Mucosa of rectum (tissue), 2 donors: ENCODE results near the gene MEMO1.
"Not testable (repeated sequence)": the region's sequence is repeated elsewhere in the genome, so short reads cannot be mapped to it uniquely, and the experiment has no call there.

Experiments used
- H3K27ac ChIP-seq, 2 donors: one replicate each; pipeline ENCODE4 v1.7.0; 2013; ENCODE audit warnings: inconsistent platforms in 2 of 2, low read depth in 2 of 2, low read length in 2 of 2
- H3K27me3 ChIP-seq, 2 donors: one replicate each; pipeline ENCODE4 v1.7.0; 2013; ENCODE audit warnings: low read length in 2 of 2; ENCODE audit not compliant: control insufficient read depth in 2 of 2, insufficient read depth in 2 of 2
- H3K36me3 ChIP-seq, 2 donors: one replicate each; pipeline ENCODE4 v1.7.0; 2013; ENCODE audit warnings: low read length in 2 of 2; ENCODE audit not compliant: control insufficient read depth in 2 of 2, insufficient read depth in 2 of 2
- H3K4me1 ChIP-seq, 2 donors: one replicate each; pipeline ENCODE4 v1.7.0; 2013; ENCODE audit warnings: low read length in 2 of 2, mild to moderate bottlenecking in 1 of 2; ENCODE audit not compliant: control insufficient read depth in 2 of 2, insufficient read depth in 2 of 2
- H3K4me3 ChIP-seq, 2 donors: one replicate each; pipeline ENCODE4 v1.7.0; 2013; ENCODE audit warnings: low read length in 2 of 2
- H3K9ac ChIP-seq, 2 donors: one replicate each; pipeline ENCODE4 v1.7.0; 2013; ENCODE audit warnings: low read length in 2 of 2, low read depth in 1 of 2, mild to moderate bottlenecking in 1 of 2
- H3K9me3 ChIP-seq, 2 donors: one replicate each; pipeline ENCODE4 v1.7.0; 2013; ENCODE audit warnings: low read length in 2 of 2; ENCODE audit not compliant: control insufficient read depth in 2 of 2
- donor health status: healthy.
- donor health status: Normal muscosa, but diverticular disease.

Gene MEMO1

DNA sequence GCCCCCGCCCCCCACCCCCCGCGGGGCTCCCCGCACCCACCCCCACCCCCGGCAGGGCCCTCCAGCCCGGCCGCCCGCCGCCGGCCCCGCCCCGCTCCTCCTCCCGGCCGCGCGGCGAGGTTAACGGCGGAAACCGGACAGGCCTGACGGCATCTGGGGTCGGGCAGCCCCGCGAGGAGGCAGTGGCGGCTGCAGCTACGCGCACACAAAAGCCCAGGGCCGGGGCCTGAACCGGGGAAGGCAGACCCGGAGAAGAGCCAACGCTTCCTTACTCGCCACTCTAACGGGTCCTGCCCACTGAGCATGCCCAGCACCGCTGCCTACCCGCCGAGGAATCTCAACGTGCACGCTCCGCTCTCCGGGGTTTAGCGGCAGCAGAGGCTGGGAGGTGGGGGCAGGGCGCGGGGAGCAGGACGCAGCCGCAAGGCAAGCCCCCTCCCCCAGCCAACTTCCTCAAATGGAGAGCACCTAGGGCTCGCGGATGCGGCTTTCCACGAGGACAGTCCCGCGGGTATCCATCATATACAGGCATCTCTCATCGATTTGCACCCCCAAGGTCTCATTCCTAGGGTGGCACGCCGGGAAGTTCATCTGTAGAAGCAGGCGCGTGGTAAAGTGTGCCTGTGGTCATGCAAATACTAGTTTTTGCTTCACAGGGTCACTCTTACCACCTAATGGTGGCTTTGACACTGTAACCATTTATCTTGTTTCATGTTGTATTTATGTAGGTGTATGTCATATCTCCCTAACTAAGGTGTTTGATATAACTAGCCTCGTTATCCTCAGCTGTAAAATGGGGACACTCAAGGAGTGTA lies at the start of gene MEMO1:
TSS of gene MEMO1 (minus strand) at position 339 of the 815 bp plus-strand sequence. CDS start 761 bp downstream, outside the sequence.
- peak within 1 kb of the TSS; percentile 79 to 84 for H3K9ac ChIP-seq
- no peaks in the 10 kb centered on the region for H3K36me3 ChIP-seq
- H3K9me3 ChIP-seq = no peaks in the 10 kb centered on the region
- peak within 1 kb of the TSS; percentile 89 to 93 for H3K4me3 ChIP-seq
- peak within 1 kb of the TSS; percentile 86 to 93 for H3K27ac ChIP-seq
- H3K27me3 ChIP-seq = no peaks in the 10 kb centered on the region
- peaks cover 0 to 25% of the 10 kb centered on the region in 2 donors for H3K4me1 ChIP-seq

DNA sequence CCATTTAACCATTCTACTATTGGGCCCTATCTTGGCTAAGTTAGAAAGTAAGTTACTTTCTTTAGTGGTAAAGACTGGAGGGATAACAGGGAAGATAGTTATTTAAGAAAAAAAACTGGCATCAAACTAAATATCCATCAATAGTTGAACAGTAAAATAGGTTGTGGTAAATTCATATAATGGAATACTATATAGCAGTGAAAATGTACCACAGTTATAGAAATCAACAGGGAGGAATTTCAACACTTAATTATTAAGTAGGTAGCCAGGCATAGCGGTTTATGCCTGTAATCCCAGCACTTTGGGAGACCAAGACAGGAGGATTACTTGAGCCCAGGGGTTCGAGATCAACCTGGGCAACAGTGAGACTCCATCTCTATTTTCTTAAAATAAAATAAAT lies 49.5 kb upstream of the MEMO1 start:
- no peaks in the 10 kb centered on the region for H3K27me3 ChIP-seq
- no peaks in the 10 kb centered on the region for H3K36me3 ChIP-seq
- no peak overlapping the region for H3K27ac ChIP-seq
- H3K9me3 ChIP-seq = no peaks in the 10 kb centered on the region
- peaks cover 4 to 14% of the 10 kb centered on the region in 2 donors for H3K4me1 ChIP-seq
- H3K9ac ChIP-seq = no peak overlapping the region
- no peak overlapping the region for H3K4me3 ChIP-seq

DNA sequence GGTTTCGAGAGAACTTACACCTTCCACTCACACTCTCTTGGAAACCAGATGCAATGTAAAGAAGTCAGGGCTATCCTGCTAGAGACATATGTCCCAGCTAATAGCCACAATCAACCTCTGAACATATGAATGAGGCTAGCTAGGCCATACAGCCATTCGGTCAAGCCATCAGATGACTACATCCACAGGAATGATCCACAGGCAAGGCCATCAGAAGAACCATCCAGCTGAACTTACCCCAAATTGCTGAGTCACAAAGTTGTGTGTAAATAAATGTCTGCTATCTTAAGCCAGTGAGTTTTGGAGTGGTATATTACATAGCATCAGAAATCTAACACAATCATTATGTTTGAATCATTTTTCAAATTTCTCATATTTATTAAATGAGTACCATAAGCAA lies 47.3 kb upstream of the MEMO1 start:
- no peaks in the 10 kb centered on the region for H3K9me3 ChIP-seq
- H3K4me1 ChIP-seq = peaks cover 4 to 6% of the 10 kb centered on the region in 2 donors
- H3K4me3 ChIP-seq = no peak overlapping the region
- no peak overlapping the region for H3K9ac ChIP-seq
- H3K36me3 ChIP-seq = no peaks in the 10 kb centered on the region
- H3K27me3 ChIP-seq = no peaks in the 10 kb centered on the region
- H3K27ac ChIP-seq = no peak overlapping the region

DNA sequence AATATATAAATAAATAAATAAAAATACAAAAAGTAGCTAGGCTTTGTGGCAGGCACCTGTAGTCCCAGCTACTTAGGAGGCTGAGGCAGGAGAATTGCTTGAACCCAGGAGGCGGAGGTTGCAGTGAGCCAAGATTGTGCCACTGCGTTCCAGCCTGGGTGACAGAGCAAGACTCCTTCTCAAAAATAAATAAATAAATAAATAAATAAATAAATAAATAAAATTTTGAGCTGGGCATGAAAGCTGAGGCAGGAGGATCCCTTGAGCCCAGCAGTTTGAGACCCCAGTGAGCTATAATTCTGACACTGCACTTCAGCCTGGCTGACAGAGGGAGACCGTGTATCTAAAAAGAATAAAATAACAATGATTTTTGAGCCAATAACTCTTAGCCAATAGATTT lies 43.8 kb upstream of the MEMO1 start:
- H3K4me3 ChIP-seq, H3K9me3 ChIP-seq, H3K4me1 ChIP-seq, H3K36me3 ChIP-seq, H3K27ac ChIP-seq, H3K27me3 ChIP-seq, H3K9ac ChIP-seq: not testable (repeated sequence)

DNA sequence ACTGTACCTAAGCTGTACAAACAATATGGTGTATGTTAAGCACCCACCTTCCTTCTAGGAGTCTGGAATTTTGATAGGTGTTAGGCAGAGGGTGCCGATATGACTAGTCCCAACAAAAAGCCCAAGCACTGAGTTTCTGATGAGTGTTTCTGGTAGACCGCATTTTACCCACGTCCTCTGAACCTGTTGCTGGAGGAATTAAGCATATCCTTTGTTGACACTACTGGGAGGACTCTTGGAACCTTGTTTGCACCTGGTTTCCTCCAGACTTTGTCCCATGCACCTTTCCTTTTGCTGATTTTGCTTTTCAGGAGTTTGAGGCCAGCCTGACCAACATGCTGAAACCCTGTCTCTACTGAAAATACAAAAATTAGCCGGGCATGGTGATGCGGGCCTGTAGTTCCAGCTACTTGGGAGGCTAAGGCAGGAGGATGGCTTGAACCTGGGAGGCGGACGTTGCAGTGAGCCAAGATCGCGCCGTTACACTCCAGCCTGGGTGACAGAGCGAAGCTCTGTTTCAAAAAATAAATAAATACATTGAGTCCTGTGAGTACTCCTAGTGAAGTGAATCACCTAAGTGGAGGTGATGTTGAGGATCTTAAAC lies 41.1 kb upstream of the MEMO1 start:
- H3K36me3 ChIP-seq = no peaks in the 10 kb centered on the region
- H3K9me3 ChIP-seq = no peaks in the 10 kb centered on the region
- no peaks in the 10 kb centered on the region for H3K27me3 ChIP-seq

DNA sequence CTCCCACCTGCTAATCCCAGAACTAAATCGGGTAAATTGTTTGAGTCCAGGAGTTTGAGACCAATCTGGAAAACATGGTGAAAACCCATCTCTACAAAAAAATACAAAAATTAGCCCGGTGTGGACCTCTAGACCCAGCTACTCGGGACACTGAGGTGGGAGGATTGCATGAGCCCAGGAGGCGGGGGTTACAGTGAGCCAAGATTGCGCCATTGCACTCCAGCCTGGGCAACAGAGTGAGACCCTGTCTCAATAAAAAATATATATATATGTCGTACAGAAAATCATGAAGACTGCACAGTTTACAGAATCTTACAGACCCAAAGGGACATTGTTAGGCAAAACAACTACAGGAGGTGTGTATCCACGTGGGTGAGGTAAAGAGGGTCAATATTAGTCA lies 32.8 kb upstream of the MEMO1 start:
- Histone ChIP-seq H3K27ac (no peak overlapping the region), H3K9me3 (no peaks in the 10 kb centered on the region), H3K27me3 (no peaks in the 10 kb centered on the region), H3K4me3 (no peak overlapping the region), H3K4me1 (peaks cover 2 to 5% of the 10 kb centered on the region in 2 donors), H3K9ac (no peak overlapping the region), H3K36me3 (no peaks in the 10 kb centered on the region)

More for the DNA sequence above, 41.1 kb upstream of the MEMO1 start:
- H3K4me3 ChIP-seq = no peak overlapping the region
- no peak overlapping the region for H3K9ac ChIP-seq
- no peaks in the 10 kb centered on the region for H3K4me1 ChIP-seq
- H3K27ac ChIP-seq = no peak overlapping the region

DNA sequence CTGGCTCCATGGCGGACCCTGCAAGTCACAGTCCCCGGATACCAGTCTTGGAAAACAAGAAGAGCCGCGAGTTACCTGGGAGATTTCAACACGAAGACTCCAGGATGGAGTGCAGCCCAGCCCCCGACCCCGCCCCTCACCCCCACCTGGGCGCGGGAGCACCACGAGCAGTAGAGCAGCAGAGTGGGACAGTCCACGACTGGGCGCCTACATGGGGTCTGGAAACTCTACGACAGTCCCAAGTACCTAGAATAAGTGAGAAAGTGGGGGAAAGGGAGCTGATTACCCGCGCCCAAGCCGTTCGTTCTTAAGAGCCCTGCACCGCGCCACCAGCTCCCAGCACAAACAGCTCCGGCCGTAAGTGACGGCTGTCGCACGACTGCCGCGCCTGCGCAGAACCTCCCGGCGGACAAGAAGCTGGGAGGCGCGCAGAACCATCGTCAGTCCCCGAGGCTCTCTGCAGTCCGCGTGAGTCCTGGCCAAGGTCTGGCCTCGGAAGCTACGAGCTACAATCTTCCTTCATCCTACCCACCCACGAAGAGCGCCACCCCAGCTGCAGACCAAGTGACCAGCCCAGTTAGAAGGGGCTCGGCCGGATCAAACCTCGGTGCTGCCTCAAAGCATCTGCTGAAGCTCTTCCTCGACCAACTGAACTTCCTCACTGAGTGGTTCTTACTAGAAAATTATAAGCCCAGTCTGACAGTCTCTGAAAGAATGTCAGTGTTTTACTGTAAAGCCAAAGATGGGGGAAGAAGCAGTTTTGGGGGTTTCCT lies 28.8 kb upstream of the MEMO1 start, which contains the start of gene DPY30:
TSS of gene DPY30 (minus strand) at position 359 of the 773 bp plus-strand sequence. CDS start at position 10, 349 bp downstream.
- H3K27me3 ChIP-seq = no peaks in the 10 kb centered on the region
- H3K36me3 ChIP-seq = no peaks in the 10 kb centered on the region
- H3K4me1 ChIP-seq = peaks cover 2 to 5% of the 10 kb centered on the region in 2 donors
- H3K27ac ChIP-seq = peak within 1 kb of the TSS; percentile 79 to 87
- H3K4me3 ChIP-seq = peak within 1 kb of the TSS; percentile 84 to 89
- H3K9ac ChIP-seq = peak within 1 kb of the TSS; percentile 72 to 81
- H3K9me3 ChIP-seq = no peaks in the 10 kb centered on the region

DNA sequence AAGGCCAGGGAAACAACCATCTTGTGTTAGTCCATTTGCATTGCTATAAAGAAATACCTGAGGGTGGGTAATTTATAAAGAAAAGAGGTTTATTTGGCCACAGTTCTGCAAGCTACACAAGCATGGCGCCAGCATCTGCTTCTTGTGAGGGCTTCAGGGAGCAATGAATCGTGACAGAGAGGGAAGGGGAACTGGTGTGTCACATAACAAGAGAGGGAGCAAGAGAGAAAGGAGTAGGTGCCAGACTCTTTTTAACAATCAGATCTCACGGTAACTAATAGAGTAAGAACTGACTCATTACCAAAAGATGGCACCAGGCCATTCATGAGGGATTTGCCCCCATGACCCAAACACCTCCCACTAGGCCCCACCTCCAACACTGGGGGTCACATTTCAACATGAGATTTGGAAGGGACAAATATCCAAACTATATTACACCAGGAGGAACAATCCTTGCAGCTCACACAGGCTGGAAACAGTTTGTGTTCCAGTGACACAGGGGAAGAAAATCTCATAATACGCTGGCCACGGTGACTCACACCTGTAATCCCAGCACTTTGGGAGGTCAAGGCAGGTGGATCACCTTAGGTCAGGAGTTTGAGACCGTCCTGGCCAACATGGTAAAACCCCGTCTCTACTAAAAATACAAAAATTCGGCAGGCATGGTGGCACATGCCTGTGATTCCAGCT lies 23.5 kb upstream of the MEMO1 start:
- H3K4me3 ChIP-seq, H3K36me3 ChIP-seq, H3K27me3 ChIP-seq, H3K9ac ChIP-seq, H3K9me3 ChIP-seq, H3K27ac ChIP-seq, H3K4me1 ChIP-seq: not testable (repeated sequence)

DNA sequence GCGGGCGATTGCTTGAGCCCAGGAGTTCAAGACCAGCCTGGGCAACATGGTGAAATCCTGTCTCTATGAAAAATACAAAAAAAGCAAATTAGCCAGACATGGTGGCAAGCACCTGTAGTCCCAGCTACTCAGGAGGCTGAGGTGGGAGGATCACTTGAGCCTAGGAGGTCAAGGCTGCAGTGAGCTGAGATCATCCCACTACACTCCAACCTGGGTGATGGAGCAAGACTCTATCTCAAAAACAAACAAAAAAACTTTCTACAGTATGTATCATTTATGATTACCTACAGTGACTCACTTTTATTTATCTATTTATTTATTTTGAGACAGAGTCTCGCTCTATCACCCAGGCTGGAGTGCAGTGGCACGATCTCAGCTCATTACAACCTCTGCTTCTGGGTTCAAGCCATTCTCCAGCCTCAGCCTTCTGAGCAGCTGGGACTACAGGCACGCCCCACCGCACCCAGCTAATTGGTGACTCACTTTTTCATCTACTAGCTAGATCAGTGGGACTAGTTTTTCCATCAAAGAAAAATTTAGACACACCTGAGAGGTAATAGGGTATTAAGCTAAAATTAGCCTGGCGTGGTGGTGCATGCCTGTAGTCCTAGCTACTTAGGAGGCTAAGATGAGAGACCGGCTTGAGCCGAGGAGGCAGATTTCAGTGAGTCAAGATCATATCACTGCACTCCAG lies 8.1 kb upstream of the MEMO1 start:
- not testable (repeated sequence) for H3K27me3 ChIP-seq, H3K9ac ChIP-seq, H3K4me3 ChIP-seq, H3K27ac ChIP-seq, H3K9me3 ChIP-seq, H3K4me1 ChIP-seq
- H3K36me3 ChIP-seq = peaks cover 11 to 23% of the 10 kb centered on the region in 2 donors
